Immature natural killer cell (primary cell): Measurements from ENCODE around the gene PPHLN1. TPM values are rescaled to one million over a fixed set of nuclear protein-coding genes. Genes with fewer than 3 reads are reported as not detected.

Experiments
- polyA plus RNA-seq, 3 donors: library from polyadenylated mRNA; unstranded; fragments of 300-500 nt; fragmentation: Illumina TruSeq; gene quantifications; one replicate each; pipeline ENCODE4 v1.2.3, GENCODE V29; 2021

PPHLN1 gene
- polyA plus RNA-seq, 3 donors from 2014 or later = 106 to 116 (median 107) TPM

Other genes starting within 250 kb of the PPHLN1 start
- gene GXYLT1, start 181.3 kb upstream of the PPHLN1 start, polyA plus RNA-seq = 1 to 10 TPM; 3.1 to 5.9 (median 4.1) TPM
- 10 to 100 TPM; 13.8 to 24.5 (median 16.4) TPM for gene YAF2, start 87.9 kb upstream of the PPHLN1 start, polyA plus RNA-seq
- gene ZCRB1, start 73 bp upstream of the PPHLN1 start, polyA plus RNA-seq = 10 to 100 TPM; 57.2 to 98.5 (median 91.3) TPM